ENCODE results near the gene FCGR2B. TPM values are rescaled to one million over a fixed set of nuclear protein-coding genes. Genes with fewer than 3 reads are reported as not detected.
"Not testable (repeated sequence)": the region's sequence is repeated elsewhere in the genome, so short reads cannot be mapped to it uniquely, and the experiment has no call there.

FCGR2B gene
- polyA plus RNA-seq, 1 experiment: not detected

GRCh38 chr1:161691846-161692245 lies 28.9 kb downstream of the FCGR2B start:
- DNase-seq (ENCODE audit: low read depth, low spot score): no peak
- no peak for TF ChIP-seq CTCF (IDR thresholded peaks at IDR 0.05; ENCODE audit: low read depth, low read length)
- Histone ChIP-seq H3K4me3 (ENCODE audit: low read depth, low read length) (no peak overlapping the region), H3K27ac (ENCODE audit: low read depth, low read length) (no peak overlapping the region), H3K27me3 (ENCODE audit: control insufficient read depth, insufficient read depth, low read length) (peaks cover 8% of the 10 kb centered on the region), H3K9me3 (ENCODE audit: control insufficient read depth, insufficient read depth, low read length) (no peaks in the 10 kb centered on the region)
- ChIA-PET CTCF (interaction anchor here (0.9 to 1.9 kb wide), 3 partner anchors 17 to 50 kb away, joined by 3 to 5 read pairs (median 4); no protein-coding TSS in a partner anchor), POLR2A (no interaction called here)

- DNase-seq (ENCODE audit: low read depth, low spot score); H3K4me3 ChIP-seq (ENCODE audit: low read depth, low read length); POLR2A ChIA-PET; H3K27me3 ChIP-seq (ENCODE audit: control insufficient read depth, insufficient read depth, low read length); H3K27ac ChIP-seq (ENCODE audit: low read depth, low read length); H3K9me3 ChIP-seq (ENCODE audit: control insufficient read depth, insufficient read depth, low read length): not testable (repeated sequence)
- CTCF ChIA-PET: interaction anchor here (0.6 kb wide), 1 partner anchor 42 kb away, joined by 3 read pairs; no protein-coding TSS in a partner anchor
These were observed 30.2 kb downstream of the FCGR2B start for GRCh38 chr1:161693020-161693712.

- H3K9me3 ChIP-seq (ENCODE audit: control insufficient read depth, insufficient read depth, low read length); CTCF ChIA-PET; DNase-seq (ENCODE audit: low read depth, low spot score); H3K4me3 ChIP-seq (ENCODE audit: low read depth, low read length); H3K27me3 ChIP-seq (ENCODE audit: control insufficient read depth, insufficient read depth, low read length); POLR2A ChIA-PET; H3K27ac ChIP-seq (ENCODE audit: low read depth, low read length): not testable (repeated sequence)
These were observed 35.4 kb downstream of the FCGR2B start for GRCh38 chr1:161698302-161698701.

- no peaks in the 10 kb centered on the region for H3K9me3 ChIP-seq (ENCODE audit: control insufficient read depth, insufficient read depth, low read length)
- ChIA-PET CTCF (no interaction called here), POLR2A (no interaction called here)
- H3K4me3 ChIP-seq (ENCODE audit: low read depth, low read length): no peak overlapping the region
- no peak for TF ChIP-seq CTCF (IDR thresholded peaks at IDR 0.05; ENCODE audit: low read depth, low read length)
- H3K27me3 ChIP-seq (ENCODE audit: control insufficient read depth, insufficient read depth, low read length): no peaks in the 10 kb centered on the region
- no peak for DNase-seq (ENCODE audit: low read depth, low spot score)
- H3K27ac ChIP-seq (ENCODE audit: low read depth, low read length): no peak overlapping the region
These were observed 39.3 kb downstream of the FCGR2B start for GRCh38 chr1:161702250-161702649.

- Histone ChIP-seq H3K27ac (ENCODE audit: low read depth, low read length) (no peak overlapping the region), H3K4me3 (ENCODE audit: low read depth, low read length) (no peak overlapping the region), H3K27me3 (ENCODE audit: control insufficient read depth, insufficient read depth, low read length) (no peaks in the 10 kb centered on the region), H3K9me3 (ENCODE audit: control insufficient read depth, insufficient read depth, low read length) (no peaks in the 10 kb centered on the region)
- ChIA-PET CTCF (no interaction called here), POLR2A (no interaction called here)
- DNase-seq (ENCODE audit: low read depth, low spot score): no peak
- TF ChIP-seq CTCF (IDR thresholded peaks at IDR 0.05; ENCODE audit: low read depth, low read length): no peak
These were observed 42.6 kb downstream of the FCGR2B start for GRCh38 chr1:161705537-161705936.

GRCh38 chr1:161706113-161706481 lies 43.2 kb downstream of the FCGR2B start:
- Histone ChIP-seq H3K4me3 (ENCODE audit: low read depth, low read length) (no peak overlapping the region), H3K27ac (ENCODE audit: low read depth, low read length) (peak overlapping the region; percentile 90), H3K9me3 (ENCODE audit: control insufficient read depth, insufficient read depth, low read length) (0 out of 2 replicates have a peak, but pooled peaks cover 2% of the 10 kb centered on the region), H3K27me3 (ENCODE audit: control insufficient read depth, insufficient read depth, low read length) (no peaks in the 10 kb centered on the region)
- ChIA-PET CTCF (interaction anchor here (1.1 kb wide), 1 partner anchor 33 kb away, joined by 3 read pairs; no protein-coding TSS in a partner anchor), POLR2A (interaction anchor here (0.6 kb wide), 1 partner anchor 22 kb away, joined by 7 read pairs; no protein-coding TSS in a partner anchor)
- no peak for TF ChIP-seq CTCF (IDR thresholded peaks at IDR 0.05; ENCODE audit: low read depth, low read length)
- DNase-seq (ENCODE audit: low read depth, low spot score): no peak
